ENCODE data around the gene PDE4D.

The PDE4D gene

GRCh38 chr5:59049095-59049494 lies 844.4 kb downstream of the PDE4D start:
- DNase-seq, result no peak

- no peak for DNase-seq
Measured at GRCh38 chr5:59042201-59043055, 851.1 kb downstream of the PDE4D start.

GRCh38 chr5:59041355-59041754 lies 852.2 kb downstream of the PDE4D start:
- DNase-seq, result no peak

- DNase-seq, result no peak
Measured at GRCh38 chr5:59040804-59041201, 852.7 kb downstream of the PDE4D start.

- no peak for DNase-seq
Measured at GRCh38 chr5:59040024-59040803, 853.3 kb downstream of the PDE4D start.

GRCh38 chr5:59039296-59040023 lies 854.1 kb downstream of the PDE4D start:
- DNase-seq, result peak; percentile 86

- no peak for DNase-seq
Measured at GRCh38 chr5:59038798-59039295, 854.7 kb downstream of the PDE4D start.

- DNase-seq, result no peak
Measured at GRCh38 chr5:59037941-59038797, 855.4 kb downstream of the PDE4D start.

- DNase-seq, result no peak
Measured at GRCh38 chr5:59037453-59037852, 856.1 kb downstream of the PDE4D start.

- DNase-seq, result no peak
Measured at GRCh38 chr5:59037041-59037440, 856.5 kb downstream of the PDE4D start.

- no peak for DNase-seq
Measured at GRCh38 chr5:59036274-59036961, 857.1 kb downstream of the PDE4D start.

- DNase-seq, result no peak
Measured at GRCh38 chr5:59035681-59036080, 857.8 kb downstream of the PDE4D start.

GRCh38 chr5:59034498-59035186 lies 858.9 kb downstream of the PDE4D start:
- DNase-seq, result no peak

GRCh38 chr5:59027145-59027907 lies 866.2 kb downstream of the PDE4D start:
- DNase-seq, result no peak

- no peak for DNase-seq
Measured at GRCh38 chr5:59025734-59026133, 867.8 kb downstream of the PDE4D start.

- no peak for DNase-seq
Measured at GRCh38 chr5:59021837-59022514, 871.5 kb downstream of the PDE4D start.

GRCh38 chr5:59021286-59021673 lies 872.2 kb downstream of the PDE4D start:
- no peak for DNase-seq

- DNase-seq, result no peak
Measured at GRCh38 chr5:59020611-59021285, 872.8 kb downstream of the PDE4D start.

- DNase-seq, result no peak
Measured at GRCh38 chr5:59019078-59019477, 874.4 kb downstream of the PDE4D start.
